NCI-H1436 treated with DMSO at 0.1 percent for 48 hours (cell line): ENCODE results near the gene TOMM7.
"Not testable (repeated sequence)": the region's sequence is repeated elsewhere in the genome, so short reads cannot be mapped to it uniquely, and the experiment has no call there.

Source experiments
- DNase-seq: peaks from one replicate; lab custom pipeline; 2025; lab: John Stamatoyannopoulos, UW

Gene TOMM7

DNA sequence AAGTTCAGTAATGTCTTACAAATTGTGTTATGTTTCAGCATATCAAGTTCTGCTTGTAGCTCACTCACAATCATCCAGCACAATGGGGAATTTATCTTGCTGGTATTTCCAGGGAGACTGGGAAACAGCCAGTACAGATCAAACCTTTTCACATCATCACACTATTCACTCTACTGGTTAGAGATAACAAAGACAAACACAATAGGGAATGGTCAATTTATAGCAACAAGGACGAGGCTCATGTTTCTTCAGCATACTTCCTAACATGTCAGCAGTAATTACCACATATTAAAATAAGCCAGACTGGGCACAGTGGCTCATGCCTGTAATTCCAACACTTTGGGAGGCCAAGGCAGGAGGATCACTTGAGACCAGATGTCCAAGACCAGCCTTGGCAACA lies 38.3 kb downstream of the TOMM7 start:
- DNase-seq: no peak

DNA sequence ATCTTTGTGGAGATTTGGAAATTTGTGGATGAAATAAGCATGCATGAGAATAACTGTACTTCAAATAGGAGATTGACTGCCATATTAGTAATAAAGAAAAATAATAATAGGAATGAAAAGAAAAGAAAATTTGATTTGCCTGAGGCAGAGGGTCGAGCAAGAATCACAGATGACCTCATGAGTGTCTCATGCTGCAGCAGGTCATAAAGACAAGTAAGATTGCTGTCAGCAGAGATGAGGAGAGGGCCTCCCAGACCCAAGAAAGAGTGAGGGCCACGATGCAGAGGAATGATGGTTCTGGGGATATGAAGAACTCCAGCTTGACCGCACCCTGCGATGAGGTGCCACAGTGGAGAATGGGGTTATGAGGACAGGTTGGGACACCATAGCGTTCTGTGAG lies 39.2 kb downstream of the TOMM7 start:
- no peak for DNase-seq

DNA sequence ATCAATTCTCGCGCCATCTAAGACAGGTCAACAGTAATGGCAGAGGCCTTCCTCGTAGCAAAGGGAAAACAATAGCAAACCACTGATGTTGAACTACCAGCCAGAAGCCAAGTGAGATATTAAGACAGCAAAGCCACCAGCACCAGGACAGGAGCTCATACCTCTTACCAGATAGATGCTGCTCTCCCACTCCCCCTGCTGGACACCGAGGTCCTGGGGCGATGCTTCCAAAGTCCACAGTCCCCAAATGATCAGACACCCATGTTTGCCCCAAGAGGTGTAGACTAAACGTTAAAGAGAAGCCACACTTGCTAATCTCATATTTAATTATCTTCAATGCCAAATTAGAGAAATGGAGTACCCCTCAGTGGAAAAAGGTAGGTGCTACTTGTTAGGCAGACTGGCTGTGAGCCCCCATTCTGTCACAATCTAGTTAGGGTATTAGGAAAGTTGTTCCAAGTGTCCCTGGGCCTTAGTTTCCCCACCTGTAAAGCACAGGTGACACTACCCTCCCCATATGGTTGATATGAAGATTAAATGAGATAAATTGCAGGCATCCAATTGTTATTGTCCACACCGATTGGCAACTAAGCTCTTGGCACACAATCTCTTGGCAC lies 39.9 kb downstream of the TOMM7 start:
- DNase-seq: no peak

DNA sequence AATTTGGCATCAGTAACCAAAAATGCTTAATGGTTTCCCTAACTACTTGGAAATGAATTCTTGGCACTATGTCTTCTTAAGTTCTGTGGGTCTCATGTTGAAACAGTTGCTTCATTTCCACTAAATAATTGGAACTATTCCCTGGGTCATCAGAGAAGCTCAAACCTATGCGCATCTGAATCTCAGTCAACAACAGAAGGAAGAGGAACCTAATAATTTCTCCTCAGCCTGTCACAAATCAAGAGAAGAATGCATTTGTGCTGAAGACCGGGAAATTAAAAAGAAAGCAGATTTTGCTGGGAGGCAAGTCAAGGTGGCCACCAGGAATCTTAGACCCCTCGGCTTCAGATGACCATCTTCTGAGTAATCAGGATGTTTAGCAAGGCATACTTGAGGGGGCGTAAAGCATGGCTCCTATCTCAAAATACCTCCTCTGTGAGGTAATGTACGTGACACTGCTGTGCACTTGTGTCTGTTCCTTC lies 41.4 kb downstream of the TOMM7 start:
- no peak for DNase-seq

DNA sequence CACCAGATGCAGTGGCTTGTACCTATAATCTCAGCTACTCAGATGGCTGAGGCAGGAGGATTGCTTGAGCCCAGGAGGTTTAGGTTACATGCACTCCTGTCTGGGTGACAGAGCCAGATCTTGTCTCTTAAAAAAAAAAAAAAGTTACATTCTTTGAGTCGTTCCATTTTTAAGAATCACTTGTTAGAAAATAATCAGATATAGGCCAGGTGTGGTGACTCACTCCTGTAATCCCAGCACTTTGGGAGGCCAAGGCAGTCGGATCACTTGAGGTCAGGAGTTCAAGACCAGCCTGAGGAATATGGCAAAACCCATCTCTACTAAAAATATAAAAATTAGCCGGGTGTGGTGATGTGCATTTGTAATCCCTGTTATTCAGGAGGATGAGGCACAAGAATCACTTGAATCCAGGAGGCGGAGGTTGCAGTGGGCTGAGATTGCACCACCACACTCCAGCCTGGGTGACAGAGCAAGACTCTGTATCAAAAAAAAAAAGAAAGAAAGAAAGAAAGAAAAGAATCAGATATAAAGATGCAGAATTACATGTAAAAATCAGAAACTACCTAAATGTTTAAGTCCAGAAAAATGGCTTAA lies 42.8 kb downstream of the TOMM7 start:
- DNase-seq: not testable (repeated sequence)

DNA sequence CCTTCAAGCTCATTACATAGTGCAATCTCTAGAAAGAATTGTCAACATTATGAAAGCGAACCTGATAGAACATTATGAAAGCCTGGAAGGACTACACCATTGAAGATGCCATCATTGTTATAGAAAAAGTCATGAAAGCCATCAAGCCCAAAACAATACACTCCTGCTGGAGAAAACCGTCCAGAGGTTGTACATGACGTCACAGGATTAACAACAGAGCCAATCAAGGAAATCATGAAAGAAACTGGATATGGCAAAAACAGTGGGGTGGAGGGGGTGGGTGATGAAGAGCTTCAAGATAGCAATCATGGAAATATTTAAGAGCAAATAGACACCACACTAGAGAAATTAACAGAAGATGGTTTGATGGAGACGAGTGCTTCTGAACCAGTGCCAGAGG lies 45.7 kb downstream of the TOMM7 start:
- DNase-seq: no peak

DNA sequence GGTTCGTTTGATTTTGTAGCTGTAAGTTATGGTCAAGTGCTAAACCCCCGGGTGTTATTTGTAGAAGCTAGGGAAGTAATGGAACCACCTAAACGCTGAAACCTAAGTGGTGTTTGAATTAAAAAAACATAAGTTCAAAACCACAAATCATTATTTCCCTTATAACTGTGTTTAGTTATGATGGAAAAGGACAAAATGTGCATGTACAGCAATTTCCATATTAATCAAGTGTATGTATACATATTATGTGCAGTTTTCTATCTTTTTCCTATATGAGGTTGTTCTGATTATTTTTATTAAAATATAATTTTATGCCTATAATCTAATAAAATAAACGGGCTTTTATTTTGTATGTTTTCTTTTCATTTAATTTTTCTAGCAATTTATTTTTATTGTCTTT lies 49.8 kb downstream of the TOMM7 start:
- DNase-seq: no peak

DNA sequence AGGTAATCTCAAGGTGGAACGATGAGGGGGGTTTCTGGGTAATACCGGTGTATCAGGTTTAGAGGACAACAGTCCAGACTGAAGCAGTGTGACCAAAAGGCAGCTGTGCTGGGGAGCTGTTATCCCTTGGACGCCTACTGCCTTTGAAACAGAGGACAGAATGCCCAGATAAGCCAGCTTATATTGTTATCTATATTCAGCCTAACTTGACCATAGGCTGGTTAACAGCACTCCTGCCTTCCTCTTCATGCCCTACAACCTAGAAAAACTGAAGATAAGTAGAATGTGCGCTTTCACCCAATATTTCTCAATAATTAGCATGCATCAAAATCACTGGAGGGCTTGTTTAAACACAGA lies 50.8 kb downstream of the TOMM7 start:
- DNase-seq: no peak

DNA sequence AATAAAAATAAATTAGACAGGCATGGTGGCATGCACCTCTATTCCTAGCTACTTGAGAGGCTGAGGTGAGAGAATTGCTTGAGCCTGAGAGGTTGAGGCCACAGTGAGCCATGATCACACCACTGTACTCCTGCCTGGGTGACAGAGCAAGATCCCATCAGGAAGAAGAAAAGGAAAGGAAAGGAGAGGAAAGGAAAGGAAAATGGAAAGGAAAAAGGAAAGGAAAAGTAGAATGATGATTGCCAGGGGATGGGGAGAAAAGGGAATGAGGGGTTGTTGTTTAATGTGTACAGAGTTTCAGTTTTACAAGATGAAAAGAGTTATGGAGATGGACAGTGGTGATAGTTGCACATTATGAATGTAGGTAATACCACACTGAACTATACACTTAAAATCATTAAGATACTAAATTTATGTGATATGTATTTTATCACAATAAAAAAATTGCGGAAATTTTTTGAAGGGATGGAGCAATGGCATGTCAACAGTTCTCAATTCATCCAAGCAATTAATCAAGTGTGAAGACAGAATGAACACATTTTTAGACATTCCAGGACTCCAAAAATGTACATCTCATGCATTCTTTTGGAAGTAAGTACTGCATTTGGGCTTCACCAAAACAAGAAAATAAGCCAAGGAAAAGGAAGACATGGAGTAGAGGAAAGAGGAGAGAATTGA lies 51.3 kb downstream of the TOMM7 start:
- no peak for DNase-seq

DNA sequence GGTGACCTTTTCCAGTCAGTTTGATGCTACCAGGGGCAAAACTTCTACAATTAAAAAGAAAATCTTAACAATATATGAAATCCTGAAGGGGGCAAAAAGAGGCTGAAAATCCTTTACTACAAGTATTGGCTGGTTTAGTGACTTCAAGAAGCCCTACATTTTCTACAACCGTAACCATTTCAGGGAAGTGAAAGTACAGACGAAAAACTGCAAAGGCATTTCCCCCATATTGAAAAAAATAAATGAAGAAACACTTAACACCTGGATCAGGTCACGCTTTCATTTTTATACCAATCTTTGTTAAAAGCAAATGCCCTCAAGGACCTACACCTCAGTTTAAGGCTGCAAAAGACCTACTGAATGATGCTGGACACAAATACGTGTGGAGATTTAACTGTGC lies 57.0 kb downstream of the TOMM7 start:
- no peak for DNase-seq
